Gastrocnemius medialis (tissue), 4 donors: ENCODE results near the gene PROSER2.

Experiments
- POLR2A ChIP-seq, 2 donors: fragments of 450-650 bp; IDR thresholded peaks; one replicate each; pipeline ENCODE4 v1.6.1; 2017; ENCODE audit warnings: antibody characterized with exemption in 2 of 2, mild to moderate bottlenecking in 2 of 2, moderate library complexity in 2 of 2
- TF ChIP-seq, protein P1 (sequence below), 5 experiments: fragments of 450-650 bp in 3 of 5; fragments of 200-600 bp in 2 of 5; sonication (generic) in 2 of 5; IDR thresholded peaks in 4 of 5; conservative IDR thresholded peaks in 1 of 5; 1 replicate in 4 of 5; 2 replicates in 1 of 5; pipeline ENCODE4 v1.5.1; 2016 to 2019; ENCODE audit warnings: antibody characterized with exemption in 5 of 5, mild to moderate bottlenecking in 3 of 5, moderate library complexity in 3 of 5

DNA sequence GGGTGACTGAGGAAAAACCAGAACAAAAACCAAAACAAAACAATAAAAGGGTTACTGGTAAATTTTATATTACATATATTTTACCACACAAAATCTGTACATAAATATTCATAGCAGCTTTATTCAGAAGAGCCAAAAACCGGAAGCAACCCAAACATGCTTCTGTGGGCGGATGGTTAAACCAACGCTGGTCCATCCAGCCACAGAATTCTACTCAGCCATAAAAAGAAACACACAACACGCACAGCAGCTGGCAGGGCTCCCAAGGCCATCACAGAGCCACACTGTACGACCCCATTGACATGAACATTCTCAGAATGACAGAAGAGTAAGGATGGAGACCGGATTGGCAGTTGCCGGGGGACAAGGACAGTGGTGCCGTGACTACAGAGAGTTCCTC lies 83.6 kb downstream of the PROSER2 start:
- TF ChIP-seq, protein P1, sequence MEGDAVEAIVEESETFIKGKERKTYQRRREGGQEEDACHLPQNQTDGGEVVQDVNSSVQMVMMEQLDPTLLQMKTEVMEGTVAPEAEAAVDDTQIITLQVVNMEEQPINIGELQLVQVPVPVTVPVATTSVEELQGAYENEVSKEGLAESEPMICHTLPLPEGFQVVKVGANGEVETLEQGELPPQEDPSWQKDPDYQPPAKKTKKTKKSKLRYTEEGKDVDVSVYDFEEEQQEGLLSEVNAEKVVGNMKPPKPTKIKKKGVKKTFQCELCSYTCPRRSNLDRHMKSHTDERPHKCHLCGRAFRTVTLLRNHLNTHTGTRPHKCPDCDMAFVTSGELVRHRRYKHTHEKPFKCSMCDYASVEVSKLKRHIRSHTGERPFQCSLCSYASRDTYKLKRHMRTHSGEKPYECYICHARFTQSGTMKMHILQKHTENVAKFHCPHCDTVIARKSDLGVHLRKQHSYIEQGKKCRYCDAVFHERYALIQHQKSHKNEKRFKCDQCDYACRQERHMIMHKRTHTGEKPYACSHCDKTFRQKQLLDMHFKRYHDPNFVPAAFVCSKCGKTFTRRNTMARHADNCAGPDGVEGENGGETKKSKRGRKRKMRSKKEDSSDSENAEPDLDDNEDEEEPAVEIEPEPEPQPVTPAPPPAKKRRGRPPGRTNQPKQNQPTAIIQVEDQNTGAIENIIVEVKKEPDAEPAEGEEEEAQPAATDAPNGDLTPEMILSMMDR (IDR thresholded peaks at IDR 0.05 in 4 of 5, conservative IDR thresholded peaks at IDR 0.05 in 1 of 5) = no peak
- TF ChIP-seq POLR2A (IDR thresholded peaks at IDR 0.05) = no peak
